ENCODE data around the gene DNAJB8.

DNAJB8 gene

DNA sequence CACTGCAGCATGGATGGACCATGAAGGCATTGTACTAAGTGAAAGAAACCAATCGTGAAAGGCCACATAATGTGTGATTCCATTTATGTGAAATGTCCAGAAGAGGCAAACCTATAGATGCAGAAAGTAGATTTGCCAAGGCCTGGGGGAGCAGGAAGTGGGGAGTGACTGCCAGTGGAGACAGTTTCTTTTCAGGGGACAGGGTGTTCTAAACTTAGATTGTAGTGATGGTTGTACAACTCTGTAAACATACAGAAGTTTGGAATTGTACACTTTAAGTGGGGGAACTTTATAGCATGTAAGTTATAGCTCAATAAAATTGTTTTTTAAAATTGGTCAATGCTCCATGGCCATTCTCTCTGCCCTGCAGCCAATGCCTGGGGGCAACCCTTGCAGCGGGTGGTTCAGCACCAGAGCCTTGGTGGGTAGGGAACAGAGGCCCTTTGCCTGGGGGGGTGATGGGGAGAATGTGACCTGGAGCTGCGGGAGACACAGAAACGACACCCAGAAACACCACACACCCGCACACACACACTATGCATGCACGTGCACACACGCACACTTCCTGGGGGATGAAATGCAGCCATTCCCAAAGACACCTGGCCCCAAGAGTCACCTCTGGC is 43.1 kb downstream of the DNAJB8 start:
- DNase-seq, result no peak

DNA sequence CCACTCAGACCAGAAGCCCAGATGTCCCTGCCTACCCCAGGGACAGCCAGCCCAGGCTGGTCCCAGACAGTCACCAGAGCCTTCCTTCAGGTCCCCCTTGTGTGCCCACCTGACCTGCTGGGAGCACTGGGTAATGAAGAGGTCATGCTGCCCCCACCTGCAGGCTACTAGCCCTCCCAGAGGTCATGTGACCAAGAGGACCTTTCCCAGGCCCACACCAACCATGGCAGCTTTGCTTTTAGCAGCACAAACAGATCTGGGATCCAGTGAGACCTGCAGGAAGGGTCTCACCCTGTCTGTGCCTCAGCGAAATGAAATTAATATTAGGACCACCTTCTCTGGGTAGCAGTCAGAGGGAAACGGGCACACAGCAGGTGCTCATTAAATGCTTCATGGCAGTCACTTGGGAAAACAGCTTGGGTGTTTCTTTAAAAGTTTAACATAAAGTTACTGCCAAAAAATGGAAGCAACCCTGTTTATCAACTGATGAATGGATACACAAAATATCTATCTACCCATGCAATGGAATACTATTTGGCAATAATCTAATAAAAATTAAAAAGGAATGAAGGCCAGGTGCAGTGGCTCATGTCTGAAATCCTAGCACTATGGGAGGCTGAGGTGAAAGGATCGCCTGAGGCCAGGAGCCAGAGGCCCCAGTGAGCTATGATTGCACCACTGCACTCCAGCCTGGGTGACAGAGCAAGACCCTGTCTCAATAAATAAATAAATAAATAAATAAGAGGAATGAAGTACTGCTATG is 43.7 kb downstream of the DNAJB8 start:
- DNase-seq, result no peak

GRCh38 chr3:128421966-128422365 is 44.7 kb downstream of the DNAJB8 start:
- DNase-seq, result no peak

DNA sequence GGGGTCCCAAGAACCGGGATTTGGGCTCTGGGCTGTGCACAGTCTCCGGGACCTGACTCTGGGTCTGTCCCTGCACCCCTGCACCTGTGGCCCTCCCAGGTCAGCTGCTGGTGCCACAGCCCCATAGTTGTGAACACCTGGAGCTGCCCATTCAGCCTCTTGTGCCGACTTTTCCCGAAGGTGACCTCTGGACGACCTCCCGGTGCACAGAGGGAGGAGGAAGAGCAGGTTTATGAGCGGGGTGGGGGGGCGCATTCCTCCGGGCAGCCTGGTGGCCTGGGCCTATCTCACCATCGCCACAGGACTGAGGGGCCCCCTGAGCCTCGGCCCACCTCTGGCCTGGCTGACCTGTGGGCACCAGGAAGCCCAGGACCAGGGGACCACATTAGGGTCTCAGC is 45.3 kb downstream of the DNAJB8 start:
- DNase-seq, result no peak

DNA sequence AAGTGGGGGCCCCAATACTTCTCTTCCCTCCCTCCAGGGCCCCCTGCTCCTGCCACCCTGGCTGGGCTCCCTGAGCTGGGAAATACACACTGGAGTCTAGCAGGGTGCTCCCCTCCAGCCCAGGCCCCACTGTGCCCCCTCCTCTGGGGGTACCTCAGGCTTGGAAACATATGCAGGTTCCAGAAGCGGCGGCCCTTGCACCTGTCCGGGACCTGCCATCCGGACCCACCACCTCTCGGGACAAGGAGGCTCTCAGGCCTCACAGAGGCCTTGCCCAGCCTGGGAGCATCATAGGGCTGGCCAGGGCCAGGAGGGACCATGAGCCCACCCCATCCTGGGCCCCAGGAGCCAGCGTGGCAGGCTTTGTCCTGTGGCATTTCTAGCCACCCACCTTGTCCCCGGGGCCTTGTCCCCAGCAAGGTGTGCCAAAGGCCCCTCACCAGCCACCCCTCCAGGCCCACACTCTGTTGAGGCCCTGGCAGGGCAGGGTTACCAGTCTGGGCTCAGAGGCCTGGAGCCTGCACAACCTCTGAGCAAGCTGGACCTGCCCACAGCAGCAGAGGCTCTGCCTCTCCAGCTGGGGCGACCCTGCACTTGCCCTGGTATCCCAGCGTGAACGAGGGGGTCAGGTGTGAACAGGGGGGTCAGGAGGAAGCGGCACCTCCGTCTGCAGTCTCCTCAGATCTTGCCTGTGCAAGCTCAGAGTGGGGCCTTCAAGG is 45.8 kb downstream of the DNAJB8 start:
- DNase-seq, result no peak

DNA sequence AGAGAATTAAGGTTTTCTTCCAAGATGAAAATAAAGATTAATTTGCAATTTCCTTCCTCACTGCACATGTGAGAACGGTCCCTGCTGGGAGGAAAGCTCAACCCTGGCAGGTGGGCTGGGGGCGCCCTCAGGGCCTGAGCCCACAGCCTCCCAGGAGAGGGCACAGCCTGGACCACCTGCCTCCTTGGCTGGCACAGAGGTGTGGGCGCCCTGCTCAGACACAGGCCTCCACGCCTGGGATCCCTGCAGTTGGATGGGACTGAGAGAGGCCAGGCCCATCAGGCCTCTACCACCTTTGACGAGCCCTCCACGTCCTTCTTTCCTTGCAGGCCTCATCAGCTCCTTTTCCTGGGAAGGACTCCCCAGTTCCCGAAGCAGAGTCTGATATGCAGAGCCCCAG is 46.4 kb downstream of the DNAJB8 start:
- no peak for DNase-seq

DNA sequence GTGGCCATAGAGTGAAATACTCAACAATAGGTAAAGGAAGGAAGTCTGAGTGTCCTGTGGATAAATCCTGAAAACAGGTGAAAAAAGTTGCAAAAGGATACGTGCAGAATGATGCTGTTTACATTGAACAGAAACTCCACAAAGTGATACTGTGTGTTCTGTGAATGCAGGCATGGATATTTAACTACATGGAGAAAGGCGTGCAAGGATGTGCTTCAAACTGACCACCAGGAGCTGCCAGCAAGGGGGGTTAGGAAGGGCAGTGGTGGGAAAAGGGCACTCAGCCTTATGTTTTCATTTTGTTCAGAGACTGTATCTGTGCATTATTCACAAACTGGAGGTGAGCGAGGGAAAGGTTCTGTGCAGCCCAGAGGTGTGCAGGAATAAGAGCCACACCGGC is 47.4 kb downstream of the DNAJB8 start:
- no peak for DNase-seq

DNA sequence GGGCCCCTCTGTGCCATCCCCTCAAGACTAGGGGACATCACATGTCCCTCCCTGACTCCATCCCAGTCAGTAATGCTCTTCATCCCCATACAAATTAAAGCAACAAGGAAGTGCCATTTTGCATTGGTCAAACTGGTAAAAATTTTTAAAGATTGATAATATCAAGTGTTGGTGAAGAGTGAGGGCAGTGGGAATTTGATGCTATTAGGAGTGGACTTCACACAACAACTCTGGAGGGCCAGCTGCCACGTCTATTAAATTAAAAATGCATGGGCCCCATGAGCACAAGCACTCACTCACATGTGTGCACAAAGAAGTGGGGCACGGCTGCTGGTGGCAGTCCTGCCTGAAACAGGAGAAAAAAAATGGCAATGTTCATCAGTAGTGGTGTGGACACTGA is 47.8 kb downstream of the DNAJB8 start:
- no peak for DNase-seq

DNA sequence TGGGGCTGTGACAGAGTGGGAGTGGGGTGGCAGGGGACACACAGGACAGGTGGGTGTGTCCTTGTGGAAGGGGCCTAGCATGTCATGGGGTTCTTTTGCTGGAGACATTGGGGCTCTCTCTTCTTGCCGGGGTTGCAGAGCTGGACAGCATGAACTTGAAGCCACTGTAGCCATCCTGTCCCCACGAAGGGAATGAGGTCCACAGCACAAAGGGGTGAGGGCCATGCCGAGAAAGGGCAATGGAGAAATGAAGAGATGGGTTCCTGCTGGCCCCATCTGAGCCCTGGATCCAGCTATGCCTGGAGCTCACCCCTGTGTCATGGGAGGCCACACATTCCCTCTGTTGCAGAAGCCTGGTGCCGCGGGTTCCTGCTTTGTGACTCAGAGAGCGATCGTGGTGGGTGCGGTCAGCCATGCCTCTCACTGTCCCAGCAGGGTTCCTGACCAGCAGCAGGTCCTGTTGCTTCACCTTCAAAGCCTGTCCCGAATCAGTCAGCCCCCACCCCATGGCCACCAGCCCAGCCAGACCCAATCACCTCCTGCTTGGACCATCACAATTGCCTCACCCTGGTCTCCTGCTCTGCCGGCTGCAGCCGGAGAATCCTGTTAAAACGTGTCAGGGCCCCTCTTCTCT is 50.0 kb downstream of the DNAJB8 start:
- no peak for DNase-seq

DNA sequence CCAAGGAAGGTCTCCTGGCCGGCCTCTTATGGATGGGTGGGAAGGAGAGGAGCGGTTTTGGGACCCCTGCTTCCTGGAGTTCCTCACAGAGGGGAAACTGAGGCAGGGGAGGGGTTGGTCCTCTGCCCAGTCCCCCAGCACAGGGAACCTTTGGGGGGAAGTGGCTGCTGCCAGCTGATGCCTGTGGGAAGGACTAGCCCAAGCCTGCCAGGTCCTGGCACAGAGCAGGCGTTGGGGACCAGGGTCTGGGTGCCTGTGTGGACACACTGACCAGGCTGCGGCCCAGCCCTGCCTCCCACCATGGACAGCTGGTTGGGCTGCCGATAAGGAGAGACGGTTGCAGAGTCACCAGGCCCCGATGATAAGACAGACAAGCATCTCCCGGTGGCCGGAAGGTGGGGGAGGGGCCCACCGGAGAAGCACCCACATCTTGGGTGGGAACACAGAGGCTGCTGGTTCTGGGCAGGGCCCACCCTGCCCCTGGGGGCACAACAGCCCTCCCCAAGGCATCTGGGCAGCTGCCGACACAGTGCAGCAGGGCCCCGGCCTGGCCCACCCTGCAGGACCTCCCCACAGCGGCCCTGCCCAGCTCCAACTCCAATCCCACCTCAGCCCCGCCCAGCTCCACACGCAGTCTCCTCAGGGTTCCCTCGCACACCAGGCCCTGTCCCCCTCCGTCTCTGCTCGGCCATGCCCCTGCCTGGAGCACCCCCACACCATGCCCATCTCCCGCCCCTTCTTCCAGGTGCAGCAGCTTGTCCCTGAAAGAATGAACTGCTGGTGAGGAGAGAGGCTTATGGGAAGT is 50.7 kb downstream of the DNAJB8 start:
- no peak for DNase-seq

DNA sequence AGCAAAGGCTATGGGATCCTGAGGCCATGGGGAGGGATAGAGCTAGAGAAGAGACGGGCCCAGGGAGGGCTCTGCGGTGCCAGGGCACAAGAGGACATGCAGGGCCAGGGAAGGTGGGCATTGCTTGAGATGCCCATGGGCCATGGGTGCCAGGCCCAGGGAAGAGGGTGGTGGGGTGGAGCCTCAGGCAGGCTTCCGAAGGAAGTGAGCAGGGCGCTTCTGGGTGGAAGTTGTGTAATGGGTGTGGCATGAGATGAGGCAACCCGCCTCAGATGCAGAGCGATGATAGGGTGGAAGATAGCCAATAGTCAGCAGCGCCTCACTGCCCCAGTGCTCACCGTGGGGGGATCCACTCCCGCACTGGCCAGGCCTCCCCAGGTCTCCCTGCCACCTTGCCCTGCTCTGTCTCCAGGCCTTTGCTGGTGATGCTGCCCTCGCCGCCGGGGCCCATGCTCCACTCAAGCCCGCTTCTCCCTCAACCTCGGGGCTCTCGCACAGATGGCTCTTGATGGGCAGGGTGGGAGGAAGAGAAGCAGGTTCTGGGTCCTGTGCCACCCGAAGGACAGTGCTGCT is 51.4 kb downstream of the DNAJB8 start:
- DNase-seq, result no peak

DNA sequence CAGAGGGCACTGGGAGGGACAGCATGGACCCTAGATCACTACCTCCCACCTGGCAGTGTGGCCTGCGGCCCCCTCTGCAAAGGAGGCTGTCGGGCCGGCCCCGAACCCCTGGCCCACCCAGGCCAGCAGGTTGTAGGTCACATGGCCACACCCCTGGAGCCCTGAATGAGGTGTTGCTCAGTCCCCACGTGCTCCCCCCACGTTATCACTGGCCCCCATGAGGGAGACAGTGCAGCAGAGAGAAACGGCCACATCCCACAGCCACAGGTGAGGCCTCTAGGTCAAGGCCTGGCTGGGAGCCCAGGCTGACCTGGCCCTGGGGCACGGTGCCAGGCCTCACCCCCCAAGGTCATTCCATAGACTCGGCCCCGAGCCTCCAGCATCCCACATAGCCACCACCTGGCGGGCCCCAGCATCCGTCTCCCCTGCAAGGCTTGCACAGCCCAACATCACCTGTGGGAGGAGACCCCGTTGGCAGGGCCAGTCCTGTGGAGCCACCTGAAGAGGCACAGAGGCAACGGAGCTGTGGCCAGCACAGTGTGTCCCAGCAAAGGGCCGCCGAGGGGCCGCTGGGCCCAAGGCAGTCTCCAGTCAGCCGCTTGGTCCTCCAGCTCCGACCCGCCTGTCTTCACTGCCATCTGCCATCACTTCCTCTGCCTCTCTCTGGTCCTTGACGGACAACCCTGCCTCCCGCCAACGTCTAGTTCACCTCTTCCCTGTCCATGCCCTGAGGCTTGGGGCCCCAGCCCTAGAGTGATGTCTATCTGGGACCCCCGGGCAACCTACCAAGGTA is 53.1 kb downstream of the DNAJB8 start:
- no peak for DNase-seq

- DNase-seq, result no peak
Measured at GRCh38 chr3:128413003-128413370, 53.7 kb downstream of the DNAJB8 start.

Data from NCI-H1048 (cell line).